MCF 10A (cell line): Measurements from ENCODE around the gene SIRPA. TPM values are rescaled to one million over a fixed set of nuclear protein-coding genes. Genes with fewer than 3 reads are reported as not detected.
"Not testable (repeated sequence)": the region's sequence is repeated elsewhere in the genome, so short reads cannot be mapped to it uniquely, and the experiment has no call there.

Experiments used
- BruUV-seq: library from RNA; stranded (reverse); fragments of 400-500 nt; replicated peaks from 2 replicates; lab custom pipeline; 2021; lab: Mats Ljungman, UMichigan
- CTCF ChIA-PET: fragments of 300-600 bp; sonication (Branson Sonifier 250); formaldehyde crosslinking; extraction: SDS; loops from one replicate; lab custom pipeline; 2021; ENCODE audit warnings: antibody characterized with exemption, inconsistent platforms; lab: Yijun Ruan, JAX
- POLR2A ChIA-PET: fragments of 300-600, 350-650 bp; sonication (Branson Sonifier 250); formaldehyde crosslinking; extraction: SDS; loops from one replicate; lab custom pipeline; 2020; ENCODE audit warnings: antibody characterized with exemption, inconsistent platforms; lab: Yijun Ruan, JAX
- DNase-seq: peaks from one replicate; pipeline ENCODE4 v3.0.0-alpha.2; 2018; ENCODE audit not compliant: unreplicated experiment
- H3K27ac Mint-ChIP-seq: one replicate; pipeline ENCODE4 v1.8.0; 2022; ENCODE audit warnings: mild to moderate bottlenecking, low read depth, mixed read lengths; ENCODE audit not compliant: unreplicated experiment
- H3K27me3 Mint-ChIP-seq: one replicate; pipeline ENCODE4 v1.8.0; 2022; ENCODE audit warnings: mixed read lengths; ENCODE audit not compliant: insufficient read depth, unreplicated experiment
- H3K36me3 Mint-ChIP-seq: one replicate; pipeline ENCODE4 v1.8.0; 2022; ENCODE audit warnings: mild to moderate bottlenecking, moderate library complexity, mixed read lengths; ENCODE audit not compliant: insufficient read depth, unreplicated experiment
- H3K4me1 Mint-ChIP-seq: one replicate; pipeline ENCODE4 v1.8.0; 2022; ENCODE audit warnings: mixed read lengths; ENCODE audit not compliant: insufficient read depth, unreplicated experiment
- H3K4me3 Mint-ChIP-seq: one replicate; pipeline ENCODE4 v1.8.0; 2022; ENCODE audit warnings: mild to moderate bottlenecking, moderate library complexity, mixed read lengths; ENCODE audit not compliant: unreplicated experiment
- H3K9me3 Mint-ChIP-seq: one replicate; pipeline ENCODE4 v1.8.0; 2022; ENCODE audit warnings: mixed read lengths; ENCODE audit not compliant: unreplicated experiment
- intact Hi-C: fragments of 100-400 bp; cut with micrococcal nuclease; formaldehyde crosslinking; loops from 2 replicates; pipeline ENCODE4 v1.14.1; 2022
- total RNA-seq: library from RNA; stranded (reverse); gene quantifications from 2 replicates; pipeline ENCODE4 v1.2.3, GENCODE V29; 2022
- TF ChIP-seq, protein P1 (sequence below): fragments of 200-600 bp; IDR thresholded peaks from one replicate; pipeline ENCODE4 v1.8.0; 2022; ENCODE audit warnings: antibody characterized with exemption, mild to moderate bottlenecking; ENCODE audit not compliant: unreplicated experiment

SIRPA gene
- total RNA-seq, 1 experiment from 2014 or later: 18.0 TPM

DNA sequence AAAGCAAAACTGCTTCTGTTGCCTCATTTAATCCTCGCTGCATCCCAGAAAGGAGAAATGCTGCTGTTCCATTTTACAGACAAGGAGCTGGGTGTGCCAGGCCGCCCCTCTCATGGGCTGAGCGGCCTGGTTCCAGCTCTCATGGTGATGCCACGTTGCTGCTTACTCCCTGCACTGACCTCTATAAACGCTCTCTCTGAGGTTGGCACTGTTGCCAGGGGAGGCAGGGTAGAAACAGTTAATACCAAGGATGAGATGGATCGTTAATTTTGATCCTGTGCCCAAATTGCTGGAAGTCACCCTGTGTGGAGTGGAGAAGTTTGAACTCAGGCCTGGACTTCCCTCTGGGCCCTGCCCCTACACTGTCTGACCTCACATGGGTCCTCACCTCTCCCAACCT lies 25.6 kb downstream of the SIRPA start:
- BruUV-seq: no TSS peak
- intact Hi-C loops: no loop called here

DNA sequence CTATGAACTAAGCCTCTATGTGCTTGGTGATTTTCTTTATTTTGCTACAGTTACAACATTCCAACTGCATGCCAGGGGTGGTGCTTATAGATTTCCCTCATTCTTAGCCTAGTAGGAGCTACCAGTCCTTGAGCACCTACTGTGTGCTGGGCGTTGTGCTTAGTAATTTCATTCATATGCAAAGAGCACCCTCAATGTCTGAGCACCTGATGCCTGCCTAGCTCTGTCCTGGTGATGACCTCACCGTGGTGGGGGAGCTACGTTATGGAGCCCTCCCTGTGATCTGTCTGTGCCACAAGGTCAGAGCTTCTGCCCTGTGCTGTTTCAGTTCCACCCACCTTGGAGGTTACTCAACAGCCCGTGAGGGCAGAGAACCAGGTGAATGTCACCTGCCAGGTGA lies 26.8 kb downstream of the SIRPA start:
- CTCF ChIA-PET, H3K27ac Mint-ChIP-seq, H3K4me1 Mint-ChIP-seq, H3K9me3 Mint-ChIP-seq, intact Hi-C loops, BruUV-seq, H3K27me3 Mint-ChIP-seq, H3K4me3 Mint-ChIP-seq, DNase-seq: not testable (repeated sequence)
- POLR2A ChIA-PET: interaction anchor here (0.7 to 1.2 kb wide), 2 partner anchors 11 to 13 kb away, joined by 3 to 5 read pairs; no protein-coding TSS in a partner anchor
- peaks cover 29% of the 10 kb centered on the region for H3K36me3 Mint-ChIP-seq

More for the DNA sequence above, 25.6 kb downstream of the SIRPA start:
- no peak overlapping the region for H3K27ac Mint-ChIP-seq
- ChIA-PET POLR2A (no interaction called here), CTCF (no interaction called here)
- no peaks in the 10 kb centered on the region for H3K27me3 Mint-ChIP-seq
- H3K4me1 Mint-ChIP-seq: no peaks in the 10 kb centered on the region
- TF ChIP-seq, protein P1, sequence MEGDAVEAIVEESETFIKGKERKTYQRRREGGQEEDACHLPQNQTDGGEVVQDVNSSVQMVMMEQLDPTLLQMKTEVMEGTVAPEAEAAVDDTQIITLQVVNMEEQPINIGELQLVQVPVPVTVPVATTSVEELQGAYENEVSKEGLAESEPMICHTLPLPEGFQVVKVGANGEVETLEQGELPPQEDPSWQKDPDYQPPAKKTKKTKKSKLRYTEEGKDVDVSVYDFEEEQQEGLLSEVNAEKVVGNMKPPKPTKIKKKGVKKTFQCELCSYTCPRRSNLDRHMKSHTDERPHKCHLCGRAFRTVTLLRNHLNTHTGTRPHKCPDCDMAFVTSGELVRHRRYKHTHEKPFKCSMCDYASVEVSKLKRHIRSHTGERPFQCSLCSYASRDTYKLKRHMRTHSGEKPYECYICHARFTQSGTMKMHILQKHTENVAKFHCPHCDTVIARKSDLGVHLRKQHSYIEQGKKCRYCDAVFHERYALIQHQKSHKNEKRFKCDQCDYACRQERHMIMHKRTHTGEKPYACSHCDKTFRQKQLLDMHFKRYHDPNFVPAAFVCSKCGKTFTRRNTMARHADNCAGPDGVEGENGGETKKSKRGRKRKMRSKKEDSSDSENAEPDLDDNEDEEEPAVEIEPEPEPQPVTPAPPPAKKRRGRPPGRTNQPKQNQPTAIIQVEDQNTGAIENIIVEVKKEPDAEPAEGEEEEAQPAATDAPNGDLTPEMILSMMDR: no peak
- H3K9me3 Mint-ChIP-seq: no peaks in the 10 kb centered on the region
- DNase-seq: no peak
- H3K36me3 Mint-ChIP-seq: peaks cover 29% of the 10 kb centered on the region
- H3K4me3 Mint-ChIP-seq: no peak overlapping the region

DNA sequence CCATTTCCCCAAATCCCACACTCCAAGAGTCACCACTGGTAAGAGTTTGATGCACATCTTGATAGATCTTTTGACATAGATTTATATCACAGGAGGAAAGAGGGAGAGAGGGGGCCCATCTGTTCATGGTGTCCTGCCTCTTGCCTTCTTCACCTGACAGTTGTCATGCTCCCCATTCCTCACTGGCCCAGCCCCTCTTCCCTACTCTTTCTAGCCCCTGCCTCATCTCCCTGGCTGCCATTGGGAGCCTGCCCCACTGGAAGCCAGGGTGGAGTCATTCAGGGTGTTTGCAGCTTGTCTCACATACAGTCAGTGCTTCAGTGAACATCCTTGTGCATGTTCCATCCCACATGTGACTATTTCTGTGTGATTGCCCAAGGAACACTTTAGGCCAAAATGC lies 27.6 kb downstream of the SIRPA start:
- H3K27me3 Mint-ChIP-seq: no peaks in the 10 kb centered on the region
- POLR2A ChIA-PET: interaction anchor here (0.7 to 1.2 kb wide), 2 partner anchors 10 to 12 kb away, joined by 3 to 5 read pairs; no protein-coding TSS in a partner anchor
- H3K27ac Mint-ChIP-seq: no peak overlapping the region
- CTCF ChIA-PET: interaction anchor here (1.7 kb wide), 1 partner anchor 8 kb away, joined by 3 read pairs; no protein-coding TSS in a partner anchor
- no peak for DNase-seq
- no peaks in the 10 kb centered on the region for H3K4me1 Mint-ChIP-seq
- peaks cover 29% of the 10 kb centered on the region for H3K36me3 Mint-ChIP-seq
- no TSS peak for BruUV-seq
- intact Hi-C loops: no loop called here
- H3K9me3 Mint-ChIP-seq: no peaks in the 10 kb centered on the region
- TF ChIP-seq, protein P1: no peak
- no peak overlapping the region for H3K4me3 Mint-ChIP-seq

DNA sequence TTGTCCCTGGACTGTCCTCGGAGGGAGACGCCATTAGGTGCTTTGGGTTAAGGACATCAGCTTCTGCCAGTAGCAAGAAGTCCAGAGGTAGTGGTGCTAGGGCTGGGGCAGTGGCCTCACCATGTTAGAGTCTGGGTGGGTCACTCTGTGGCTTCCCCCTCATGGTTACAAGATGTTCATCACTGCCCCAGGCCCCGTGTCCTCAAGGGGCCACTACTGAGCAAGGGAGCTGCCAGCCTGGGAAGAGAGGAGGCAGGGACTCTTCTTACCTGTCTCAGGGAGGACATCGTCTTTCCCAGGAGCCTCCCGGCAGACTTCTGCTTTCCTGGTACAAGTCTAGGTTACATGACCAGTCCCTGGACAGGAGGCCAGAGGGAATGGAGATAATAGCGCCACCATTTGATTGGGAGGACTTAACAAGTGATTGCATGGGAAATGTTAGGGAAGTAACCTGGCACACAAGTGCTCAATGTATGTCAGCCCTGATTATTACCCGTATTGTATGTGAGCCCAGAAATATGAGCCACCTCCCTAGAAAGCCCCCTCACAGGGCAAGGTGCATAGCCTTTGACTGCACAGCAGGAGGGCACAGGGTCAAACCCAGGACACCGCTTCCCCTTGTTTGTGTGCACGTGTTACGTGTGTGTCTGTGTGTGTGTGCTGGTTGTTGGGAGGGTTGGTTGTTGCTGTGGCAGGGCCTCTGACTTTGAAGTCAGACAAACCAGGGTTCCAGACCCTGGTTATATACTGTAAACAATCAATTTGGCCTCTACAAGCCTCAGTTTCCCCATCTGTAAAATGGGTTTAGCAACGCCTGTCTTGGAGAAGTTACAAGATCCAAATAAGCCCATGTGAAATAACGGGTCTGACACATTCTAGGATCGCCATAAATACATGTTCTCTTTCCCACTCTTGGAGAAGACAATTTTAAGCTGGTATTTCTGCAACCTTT lies 30.0 kb downstream of the SIRPA start:
- no peaks in the 10 kb centered on the region for H3K4me1 Mint-ChIP-seq
- no TSS peak for BruUV-seq
- no peaks in the 10 kb centered on the region for H3K27me3 Mint-ChIP-seq
- DNase-seq: no peak
- no peak overlapping the region for H3K4me3 Mint-ChIP-seq
- H3K27ac Mint-ChIP-seq: no peak overlapping the region
- intact Hi-C loops: no loop called here
- ChIA-PET POLR2A (no interaction called here), CTCF (interaction anchor here (0.6 to 1.2 kb wide), 3 partner anchors 9 to 18 kb away, joined by 3 read pairs; no protein-coding TSS in a partner anchor)
- TF ChIP-seq, protein P1: no peak
- peaks cover 24% of the 10 kb centered on the region for H3K36me3 Mint-ChIP-seq
- H3K9me3 Mint-ChIP-seq: no peaks in the 10 kb centered on the region
